CD4-positive, alpha-beta memory T cell (primary cell): ENCODE measurements around the gene ZBTB16. TPM values are rescaled to one million over a fixed set of nuclear protein-coding genes. Genes with fewer than 3 reads are reported as not detected.

Source experiments
- CTCF ChIA-PET: fragments of 350-600 bp; sonication (Branson Sonifier 250); formaldehyde crosslinking; loops from one replicate; lab custom pipeline; 2021; ENCODE audit warnings: inconsistent platforms; ENCODE audit not compliant: partially characterized antibody; lab: Charles Lee
- POLR2A ChIA-PET: fragments of 350-600 bp; sonication (Branson Sonifier 250); formaldehyde crosslinking; loops from one replicate; lab custom pipeline; 2021; ENCODE audit not compliant: partially characterized antibody; lab: Charles Lee
- DNase-seq, 5 donors: peaks; one replicate each; pipeline versions ENCODE4 v3.0.0 to v3.0.0-alpha.2; 2020 to 2022; ENCODE audit warnings: mixed read lengths in 1 of 5
- H3K27ac ChIP-seq: one replicate; pipeline ENCODE4 v1.7.0; 2013; ENCODE audit warnings: low read depth, low read length
- H3K27me3 ChIP-seq: 2 replicates; pipeline ENCODE4 v1.7.0; 2013; ENCODE audit warnings: mild to moderate bottlenecking, low read length, moderate library complexity; ENCODE audit not compliant: insufficient read depth
- H3K36me3 ChIP-seq: 2 replicates; pipeline ENCODE4 v1.7.0; 2013; ENCODE audit warnings: mild to moderate bottlenecking, low read length, moderate library complexity; ENCODE audit not compliant: insufficient read depth
- H3K4me1 ChIP-seq: 2 replicates; pipeline ENCODE4 v1.7.0; 2013; ENCODE audit warnings: mild to moderate bottlenecking, low read length, moderate library complexity; ENCODE audit not compliant: insufficient read depth
- H3K4me3 ChIP-seq, 2 donors: one replicate each; pipeline ENCODE4 v1.7.0; 2013; ENCODE audit warnings: low read length in 2 of 2, mild to moderate bottlenecking in 1 of 2
- H3K9me3 ChIP-seq, 2 donors: one replicate each; pipeline ENCODE4 v1.7.0; 2013; ENCODE audit warnings: low read length in 2 of 2, control low read depth in 1 of 2; ENCODE audit not compliant: control insufficient read depth in 1 of 2
- H3K27ac Mint-ChIP-seq, 7 donors: one replicate each; pipeline ENCODE4 v1.8.0; 2020 to 2021; ENCODE audit warnings: mixed read lengths in 7 of 7, mild to moderate bottlenecking in 6 of 7, inconsistent platforms in 3 of 7, moderate library complexity in 3 of 7
- H3K27me3 Mint-ChIP-seq, 2 donors: one replicate each; pipeline ENCODE4 v1.8.0; 2020 to 2021; ENCODE audit warnings: mixed read lengths in 2 of 2
- H3K36me3 Mint-ChIP-seq, 2 donors: one replicate each; pipeline ENCODE4 v1.8.0; 2020 to 2021; ENCODE audit warnings: mixed read lengths in 2 of 2, inconsistent platforms in 1 of 2, mild to moderate bottlenecking in 1 of 2
- H3K4me1 Mint-ChIP-seq, 4 donors: one replicate each; pipeline ENCODE4 v1.8.0; 2020 to 2021; ENCODE audit warnings: mixed read lengths in 4 of 4, mild to moderate bottlenecking in 1 of 4
- H3K4me3 Mint-ChIP-seq, 8 donors: one replicate each; pipeline ENCODE4 v1.8.0; 2020 to 2021; ENCODE audit warnings: mixed read lengths in 8 of 8, mild to moderate bottlenecking in 7 of 8, moderate library complexity in 6 of 8, inconsistent platforms in 3 of 8
- H3K9me3 Mint-ChIP-seq, 8 donors: one replicate each; pipeline ENCODE4 v1.8.0; 2020 to 2021; ENCODE audit warnings: mixed read lengths in 8 of 8, mild to moderate bottlenecking in 5 of 8, inconsistent platforms in 3 of 8, moderate library complexity in 1 of 8
- intact Hi-C: fragments of 100-400 bp; cut with micrococcal nuclease; formaldehyde crosslinking; loops from one replicate; pipeline ENCODE4 v1.15.1; 2023
- polyA plus RNA-seq, 2 donors: library from polyadenylated mRNA; unstranded; fragments of 300-500 nt; fragmentation: Illumina TruSeq; gene quantifications; one replicate each; pipeline ENCODE4 v1.2.3, GENCODE V29; 2021
- total RNA-seq, 2 experiments: library from RNA; stranded (reverse); gene quantifications; one replicate each; pipeline ENCODE4 v1.2.3, GENCODE V29; 2021

ZBTB16 gene
- total and polyA plus RNA-seq, 4 experiments from 2014 or later, result 5.6 to 28.4 (median 8.6) TPM

- CTCF ChIA-PET, result interaction anchor here (1.2 to 10.5 kb wide), 7 partner anchors 8 to 190 kb away, joined by 3 to 106 read pairs (median 39); partner anchors contain the start of gene ZBTB16
- peaks cover 43% of the 10 kb centered on the region for H3K4me1 ChIP-seq
- H3K4me1 Mint-ChIP-seq, result peaks cover 50 to 82% (median 72%) of the 10 kb centered on the region in 4 donors
Measured at GRCh38 chr11:114185436-114185835, 125.9 kb downstream of the ZBTB16 start.

GRCh38 chr11:114187173-114187572, 127.7 kb downstream of the ZBTB16 start:
- ChIA-PET CTCF (interaction anchor here (1.4 to 10.5 kb wide), 3 partner anchors 17 to 116 kb away, joined by 3 to 106 read pairs (median 5); no protein-coding TSS in a partner anchor), POLR2A (interaction anchor here (0.6 to 12.9 kb wide), 3 partner anchors 17 to 112 kb away, joined by 3 to 222 read pairs (median 9); no protein-coding TSS in a partner anchor)
- no peak overlapping the region for H3K4me3 ChIP-seq
- Mint-ChIP-seq H3K27ac (peak overlapping the region in 2 of 7 donors; percentile 65 to 67), H3K9me3 (peaks cover 0 to 7% (median 4%) of the 10 kb centered on the region in 8 donors), H3K4me3 (no peak overlapping the region), H3K4me1 (peaks cover 41 to 65% (median 58%) of the 10 kb centered on the region in 4 donors), H3K36me3 (peaks cover 0 to 10% of the 10 kb centered on the region in 2 donors), H3K27me3 (no peaks in the 10 kb centered on the region)
- no peak overlapping the region for H3K27ac ChIP-seq
- no peaks in the 10 kb centered on the region for H3K27me3 ChIP-seq
- no peaks in the 10 kb centered on the region for H3K9me3 ChIP-seq
- H3K4me1 ChIP-seq, result peaks cover 25% of the 10 kb centered on the region
- H3K36me3 ChIP-seq, result no peaks in the 10 kb centered on the region
- no peak for DNase-seq
- intact Hi-C loops, result no loop called here

More at GRCh38 chr11:114185436-114185835, 125.9 kb downstream of the ZBTB16 start:
- no peaks in the 10 kb centered on the region for H3K36me3 ChIP-seq
- peaks cover 0 to 2% (median 0%) of the 10 kb centered on the region in 8 donors for H3K9me3 Mint-ChIP-seq
- no peaks in the 10 kb centered on the region for H3K9me3 ChIP-seq
- H3K27ac Mint-ChIP-seq, result peak overlapping the region in 2 of 7 donors; percentile 51 to 82
- POLR2A ChIA-PET, result interaction anchor here (1.0 to 12.9 kb wide), 3 partner anchors 15 to 26 kb away, joined by 3 to 222 read pairs (median 126); no protein-coding TSS in a partner anchor
- H3K4me3 Mint-ChIP-seq, result peak overlapping the region in 2 of 8 donors; percentile 3 to 22
- DNase-seq, result no peak
- intact Hi-C loops, result no loop called here
- H3K36me3 Mint-ChIP-seq, result peaks cover 0 to 5% of the 10 kb centered on the region in 2 donors
- no peaks in the 10 kb centered on the region for H3K27me3 ChIP-seq
- H3K4me3 ChIP-seq, result no peak overlapping the region
- H3K27me3 Mint-ChIP-seq, result no peaks in the 10 kb centered on the region
- no peak overlapping the region for H3K27ac ChIP-seq

DNA sequence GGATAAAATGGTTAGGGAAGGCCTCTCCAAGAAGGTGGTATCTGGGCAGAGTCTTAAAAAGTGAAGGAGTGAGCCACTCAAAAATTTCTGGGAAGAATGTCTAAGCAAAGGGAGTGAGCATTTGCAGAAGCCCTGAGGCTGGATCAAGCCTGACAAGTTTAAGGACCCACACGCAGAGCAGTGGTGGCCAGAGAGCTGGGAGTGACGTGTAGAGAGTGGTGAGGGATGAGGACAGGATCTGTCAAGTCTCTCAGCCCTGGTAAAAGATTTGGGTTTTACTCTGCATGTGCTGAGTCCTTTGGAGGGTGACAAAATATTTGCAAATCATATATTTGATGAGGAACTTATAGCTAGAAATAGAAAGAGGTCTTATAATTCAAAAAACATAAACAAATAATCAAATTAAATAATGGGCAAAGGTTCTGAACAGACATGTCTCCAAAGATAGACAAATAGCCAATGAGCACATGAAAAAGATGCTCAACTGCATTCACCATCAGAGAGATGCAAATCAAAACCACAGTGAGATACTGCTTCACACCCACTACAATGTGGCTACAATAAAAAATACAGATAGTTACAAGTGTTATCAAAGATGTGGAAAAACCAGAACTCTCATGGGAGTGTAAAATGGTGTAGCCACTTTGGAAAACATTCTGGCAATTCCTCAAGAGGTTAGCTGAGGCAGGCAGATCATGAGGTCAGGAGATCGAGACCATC, 129.5 kb downstream of the ZBTB16 start:
- Histone ChIP-seq H3K9me3 (no peaks in the 10 kb centered on the region), H3K4me1 (peaks cover 10% of the 10 kb centered on the region), H3K27ac (no peak overlapping the region), H3K27me3 (no peaks in the 10 kb centered on the region), H3K4me3 (no peak overlapping the region), H3K36me3 (no peaks in the 10 kb centered on the region)
- Mint-ChIP-seq H3K4me3 (no peak overlapping the region), H3K27ac (peak overlapping the region in 1 of 7 donors; percentile 19), H3K4me1 (peaks cover 30 to 55% (median 44%) of the 10 kb centered on the region in 4 donors), H3K9me3 (peaks cover 0 to 7% (median 4%) of the 10 kb centered on the region in 8 donors), H3K36me3 (peaks cover 0 to 10% of the 10 kb centered on the region in 2 donors), H3K27me3 (no peaks in the 10 kb centered on the region)
- DNase-seq, result no peak
- CTCF ChIA-PET, result no interaction called here
- POLR2A ChIA-PET, result interaction anchor here (2.2 to 12.9 kb wide), 2 partner anchors 19 to 29 kb away, joined by 9 to 222 read pairs; no protein-coding TSS in a partner anchor
- intact Hi-C loops, result no loop called here

DNA sequence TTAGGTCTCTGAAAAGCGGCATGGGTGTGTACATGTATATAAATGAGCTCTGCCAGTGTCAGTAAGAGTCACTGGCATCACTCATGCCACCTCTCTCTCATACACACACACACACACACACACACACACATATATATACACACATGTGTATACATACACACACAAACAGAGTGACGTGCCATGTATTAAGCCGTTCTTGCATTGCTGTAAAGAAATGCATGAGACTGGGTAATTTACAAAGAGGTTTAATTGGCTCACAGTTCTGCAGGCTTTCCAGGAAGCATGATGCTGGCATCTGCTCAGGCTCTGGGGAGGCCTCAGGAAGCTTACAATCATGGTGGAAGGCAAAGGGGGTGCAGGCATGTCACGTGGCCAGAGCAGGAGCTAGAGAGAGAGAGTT, 131.1 kb downstream of the ZBTB16 start:
- Mint-ChIP-seq H3K27ac (no peak overlapping the region), H3K9me3 (peaks cover 0 to 7% (median 4%) of the 10 kb centered on the region in 8 donors), H3K4me3 (no peak overlapping the region), H3K27me3 (no peaks in the 10 kb centered on the region), H3K4me1 (peaks cover 31 to 46% (median 38%) of the 10 kb centered on the region in 4 donors), H3K36me3 (peaks cover 0 to 10% of the 10 kb centered on the region in 2 donors)
- intact Hi-C loops, result loop anchor here (5.0 kb wide), 1 partner anchor 198 kb away; no protein-coding TSS in a partner anchor
- Histone ChIP-seq H3K36me3 (no peaks in the 10 kb centered on the region), H3K4me1 (peaks cover 8% of the 10 kb centered on the region), H3K4me3 (no peak overlapping the region), H3K27me3 (no peaks in the 10 kb centered on the region), H3K27ac (no peak overlapping the region), H3K9me3 (no peaks in the 10 kb centered on the region)
- DNase-seq, result no peak
- ChIA-PET CTCF (interaction anchor here (0.9 to 6.3 kb wide), 4 partner anchors 8 to 30 kb away, joined by 3 to 72 read pairs (median 4); no protein-coding TSS in a partner anchor), POLR2A (interaction anchor here (0.6 to 2.8 kb wide), 2 partner anchors 19 to 31 kb away, joined by 5 to 11 read pairs; no protein-coding TSS in a partner anchor)

DNA sequence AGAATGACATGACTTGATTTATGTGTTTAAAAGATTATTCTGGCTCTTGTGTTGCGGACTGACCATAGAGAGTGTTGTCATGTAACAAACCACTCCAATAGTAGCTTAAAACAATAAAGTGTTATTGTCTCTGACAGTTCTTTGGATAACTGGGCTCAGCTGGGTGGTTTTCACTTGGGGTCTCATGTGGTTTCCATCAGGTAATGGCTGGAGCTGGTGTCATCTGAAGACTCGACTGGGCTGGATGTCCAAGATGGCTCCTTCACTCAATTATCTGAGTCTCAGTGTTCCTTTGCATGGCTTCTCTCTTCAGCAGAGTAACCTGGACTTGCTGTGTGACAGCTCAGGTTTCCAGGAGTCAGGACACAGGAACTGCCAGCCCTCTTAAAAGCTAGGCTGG, 132.4 kb downstream of the ZBTB16 start:
- H3K27me3 ChIP-seq, result no peaks in the 10 kb centered on the region
- Mint-ChIP-seq H3K27ac (peak overlapping the region in 1 of 7 donors; percentile 64), H3K4me3 (no peak overlapping the region), H3K36me3 (peaks cover 0 to 10% of the 10 kb centered on the region in 2 donors), H3K27me3 (no peaks in the 10 kb centered on the region), H3K9me3 (peaks cover 0 to 7% (median 4%) of the 10 kb centered on the region in 8 donors), H3K4me1 (peaks cover 21 to 41% (median 28%) of the 10 kb centered on the region in 4 donors)
- H3K27ac ChIP-seq, result no peak overlapping the region
- POLR2A ChIA-PET, result interaction anchor here (1.2 to 4.0 kb wide), 8 partner anchors 8 to 131 kb away, joined by 3 to 33 read pairs (median 8); no protein-coding TSS in a partner anchor
- H3K4me3 ChIP-seq, result no peak overlapping the region
- DNase-seq, result no peak
- intact Hi-C loops, result loop anchor here (5.0 kb wide), 1 partner anchor 200 kb away; no protein-coding TSS in a partner anchor
- H3K9me3 ChIP-seq, result no peaks in the 10 kb centered on the region
- no peaks in the 10 kb centered on the region for H3K36me3 ChIP-seq
- CTCF ChIA-PET, result interaction anchor here (1.2 to 6.3 kb wide), 11 partner anchors 9 to 295 kb away, joined by 3 to 72 read pairs (median 14); partner anchors contain the start of gene ZBTB16
- peaks cover 8% of the 10 kb centered on the region for H3K4me1 ChIP-seq

- Histone ChIP-seq H3K36me3 (no peaks in the 10 kb centered on the region), H3K27me3 (no peaks in the 10 kb centered on the region), H3K4me1 (peaks cover 8% of the 10 kb centered on the region), H3K27ac (no peak overlapping the region), H3K9me3 (no peaks in the 10 kb centered on the region), H3K4me3 (no peak overlapping the region)
- H3K9me3 Mint-ChIP-seq, result peaks cover 0 to 7% (median 4%) of the 10 kb centered on the region in 8 donors
- CTCF ChIA-PET, result interaction anchor here (0.7 to 6.3 kb wide), 23 partner anchors 10 to 296 kb away, joined by 3 to 72 read pairs (median 6); partner anchors contain the start of gene ZBTB16
- H3K4me3 Mint-ChIP-seq, result no peak overlapping the region
- H3K27me3 Mint-ChIP-seq, result no peaks in the 10 kb centered on the region
- DNase-seq, result no peak
- peaks cover 17 to 33% (median 21%) of the 10 kb centered on the region in 4 donors for H3K4me1 Mint-ChIP-seq
- intact Hi-C loops, result loop anchor here (5.0 kb wide), 1 partner anchor 201 kb away; no protein-coding TSS in a partner anchor
- POLR2A ChIA-PET, result interaction anchor here (0.9 to 4.0 kb wide), 10 partner anchors 9 to 132 kb away, joined by 3 to 33 read pairs (median 7); no protein-coding TSS in a partner anchor
- H3K27ac Mint-ChIP-seq, result peak overlapping the region in 3 of 7 donors; percentile 34 to 94 (median 36)
- H3K36me3 Mint-ChIP-seq, result peaks cover 0 to 10% of the 10 kb centered on the region in 2 donors
Measured at GRCh38 chr11:114192841-114193389, 133.4 kb downstream of the ZBTB16 start.
